ENCODE measurements around the gene PAPLN.

Gene PAPLN

DNA sequence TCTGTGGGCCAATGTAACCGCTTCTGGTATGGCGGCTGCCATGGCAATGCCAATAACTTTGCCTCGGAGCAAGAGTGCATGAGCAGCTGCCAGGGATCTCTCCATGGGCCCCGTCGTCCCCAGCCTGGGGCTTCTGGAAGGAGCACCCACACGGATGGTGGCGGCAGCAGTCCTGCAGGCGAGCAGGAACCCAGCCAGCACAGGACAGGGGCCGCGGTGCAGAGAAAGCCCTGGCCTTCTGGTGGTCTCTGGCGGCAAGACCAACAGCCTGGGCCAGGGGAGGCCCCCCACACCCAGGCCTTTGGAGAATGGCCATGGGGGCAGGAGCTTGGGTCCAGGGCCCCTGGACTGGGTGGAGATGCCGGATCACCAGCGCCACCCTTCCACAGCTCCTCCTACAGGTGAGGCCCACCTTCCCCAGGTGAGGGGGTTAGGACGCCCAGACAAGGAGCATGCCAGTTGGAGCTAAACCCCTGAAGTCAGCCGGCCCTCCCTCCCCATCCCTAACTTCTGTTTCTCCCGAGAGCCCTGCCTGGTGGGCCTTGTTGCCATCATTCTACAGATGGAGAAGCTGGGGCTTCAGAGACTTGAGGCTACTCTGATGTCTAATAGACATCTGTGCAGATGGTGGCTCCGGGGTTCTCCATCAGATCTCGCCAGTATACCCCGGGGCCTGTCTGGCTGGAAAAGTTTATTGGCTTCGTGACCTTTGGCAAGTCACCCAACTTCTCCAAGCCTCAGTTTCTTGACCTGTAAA, 25.3 kb downstream of the PAPLN start:
- no peak for DNase-seq

DNA sequence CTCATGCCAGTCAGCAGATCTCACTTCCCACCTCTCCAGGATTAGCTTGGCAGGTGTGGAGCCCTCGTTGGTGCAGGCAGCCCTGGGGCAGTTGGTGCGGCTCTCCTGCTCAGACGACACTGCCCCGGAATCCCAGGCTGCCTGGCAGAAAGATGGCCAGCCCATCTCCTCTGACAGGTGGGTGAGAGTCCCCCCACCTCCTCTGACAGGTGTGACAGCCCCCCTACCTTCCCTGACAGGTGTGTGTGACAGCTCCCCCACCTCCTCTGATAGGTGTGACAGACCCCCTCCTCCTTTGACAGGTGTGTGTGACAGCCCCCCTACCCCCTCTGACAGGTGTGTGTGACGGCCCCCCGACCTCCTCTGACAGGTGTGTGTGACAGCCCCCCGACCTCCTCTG, 26.3 kb downstream of the PAPLN start:
- DNase-seq, result no peak

DNA sequence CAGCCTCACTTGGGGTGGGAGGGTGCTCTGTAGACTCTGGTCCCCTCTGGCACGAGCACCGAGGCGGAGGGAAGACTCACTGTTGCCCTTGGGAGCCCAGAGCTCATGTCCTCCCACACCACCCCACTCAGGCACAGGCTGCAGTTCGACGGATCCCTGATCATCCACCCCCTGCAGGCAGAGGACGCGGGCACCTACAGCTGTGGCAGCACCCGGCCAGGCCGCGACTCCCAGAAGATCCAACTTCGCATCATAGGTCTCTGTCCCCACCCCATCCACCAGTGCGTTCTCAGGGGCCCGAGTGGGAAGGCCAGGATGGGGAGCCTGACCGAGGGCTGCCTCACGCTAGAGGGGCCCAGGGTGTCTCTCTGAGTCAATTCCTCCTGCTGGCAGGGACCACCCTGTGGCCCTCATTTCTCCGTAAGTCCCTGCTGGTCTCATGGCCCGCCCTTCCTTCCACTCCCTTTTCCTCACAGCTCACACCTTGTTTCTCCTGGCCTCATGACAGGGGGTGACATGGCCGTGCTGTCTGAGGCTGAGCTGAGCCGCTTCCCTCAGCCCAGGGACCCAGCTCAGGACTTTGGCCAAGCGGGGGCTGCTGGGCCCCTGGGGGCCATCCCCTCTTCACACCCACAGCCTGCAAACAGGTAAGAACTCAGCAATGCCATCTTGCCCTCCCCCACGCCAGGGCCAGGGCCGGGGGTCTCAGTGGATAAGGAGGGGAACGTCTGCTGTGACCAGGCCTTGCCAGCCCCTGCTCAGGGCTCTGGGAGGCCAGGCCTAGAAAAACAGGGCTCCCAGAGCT, 27.0 kb downstream of the PAPLN start:
- no peak for DNase-seq

DNA sequence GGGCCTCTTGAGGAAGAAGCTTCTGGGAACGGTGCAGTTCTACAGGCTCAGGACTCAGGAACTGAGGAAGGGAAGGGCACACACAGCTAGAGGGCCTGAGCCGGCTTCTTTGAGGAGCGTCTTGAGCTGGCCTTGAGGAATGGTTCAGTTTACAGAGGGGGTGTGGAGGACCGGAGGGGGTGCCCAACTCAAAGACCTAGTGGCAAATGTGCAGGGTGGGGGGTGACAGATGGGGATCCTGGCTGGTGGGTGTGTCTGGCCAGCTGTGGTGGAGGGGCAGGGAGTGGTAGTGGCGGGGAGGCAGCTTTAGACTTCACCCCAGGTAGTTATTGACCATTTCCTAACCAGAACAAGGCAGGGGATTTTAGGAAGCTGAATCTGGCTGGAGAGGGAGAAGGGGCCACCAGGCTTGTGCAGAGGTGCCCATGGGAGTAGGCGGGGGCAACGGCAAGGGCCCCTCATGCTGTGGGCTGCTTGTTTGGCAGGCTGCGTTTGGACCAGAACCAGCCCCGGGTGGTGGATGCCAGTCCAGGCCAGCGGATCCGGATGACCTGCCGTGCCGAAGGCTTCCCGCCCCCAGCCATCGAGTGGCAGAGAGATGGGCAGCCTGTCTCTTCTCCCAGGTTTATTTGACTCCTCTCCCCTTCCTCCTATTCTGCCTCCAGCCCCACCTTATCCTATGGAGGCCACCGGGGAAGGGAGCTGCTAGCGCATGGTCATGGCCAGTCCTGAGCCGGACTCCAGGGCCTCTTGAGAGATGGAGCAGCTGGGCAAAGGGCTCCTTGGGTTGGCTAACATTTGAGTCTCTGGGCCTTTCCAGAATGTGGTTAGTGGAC, 27.8 kb downstream of the PAPLN start:
- no peak for DNase-seq

GRCh38 chr14:73265721-73266046, 28.4 kb downstream of the PAPLN start:
- no peak for DNase-seq

- DNase-seq, result no peak
Observed at GRCh38 chr14:73266317-73266716, 29.0 kb downstream of the PAPLN start.

GRCh38 chr14:73267474-73267873, 30.2 kb downstream of the PAPLN start:
- no peak for DNase-seq

DNA sequence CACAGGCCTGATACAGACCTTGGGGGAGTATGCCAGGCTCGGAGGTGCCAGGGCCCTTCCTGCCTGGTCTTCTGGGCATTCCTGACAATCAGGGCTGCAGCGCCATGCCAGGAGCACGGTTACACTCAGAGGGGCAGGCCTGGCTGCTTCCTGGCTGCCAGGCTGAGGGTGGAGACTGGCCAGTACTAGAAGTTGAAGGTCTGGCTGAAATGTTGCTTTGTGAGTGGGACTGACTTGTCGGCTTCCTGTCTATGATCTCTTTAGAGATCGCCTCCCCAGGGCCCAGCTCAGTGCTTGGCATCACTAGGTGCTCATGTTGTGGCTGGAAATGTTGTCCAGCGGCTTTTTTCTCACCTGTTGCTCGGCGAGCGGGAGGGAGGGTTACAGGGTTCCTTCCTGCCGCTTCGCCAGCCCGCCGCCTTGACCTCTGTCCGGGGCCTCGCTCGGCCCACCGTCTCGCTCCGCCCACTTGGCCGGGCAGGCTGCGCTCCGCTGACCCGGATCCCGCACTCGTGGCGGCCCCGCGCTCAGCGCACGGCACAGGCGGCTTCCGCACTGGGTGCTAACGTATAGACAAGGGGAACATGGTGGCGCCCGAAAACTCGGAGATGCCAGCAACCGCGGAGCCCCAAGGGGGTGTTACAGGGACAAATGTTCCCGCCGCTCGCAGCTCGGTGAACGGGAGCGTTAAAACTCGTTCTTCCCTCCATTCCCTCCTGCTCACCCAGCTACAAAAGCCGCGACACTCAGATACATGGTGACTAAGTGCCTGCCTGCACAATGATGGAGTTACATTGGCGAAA, 32.6 kb downstream of the PAPLN start:
- DNase-seq, result no peak

DNA sequence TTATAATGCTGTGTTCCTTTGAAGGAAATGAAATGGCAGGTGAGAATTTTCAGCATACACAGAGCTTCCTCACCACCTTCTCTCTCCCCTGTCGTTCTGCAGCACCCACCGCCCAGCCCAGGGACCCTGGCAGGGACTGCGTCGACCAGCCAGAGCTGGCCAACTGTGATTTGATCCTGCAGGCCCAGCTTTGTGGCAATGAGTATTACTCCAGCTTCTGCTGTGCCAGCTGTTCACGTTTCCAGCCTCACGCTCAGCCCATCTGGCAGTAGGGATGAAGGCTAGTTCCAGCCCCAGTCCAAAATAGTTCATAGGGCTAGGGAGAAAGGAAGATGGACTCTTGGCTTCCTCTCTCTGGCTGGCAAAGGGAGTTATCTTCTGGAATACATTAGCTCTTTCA, 35.1 kb downstream of the PAPLN start:
- DNase-seq, result no peak

DNA sequence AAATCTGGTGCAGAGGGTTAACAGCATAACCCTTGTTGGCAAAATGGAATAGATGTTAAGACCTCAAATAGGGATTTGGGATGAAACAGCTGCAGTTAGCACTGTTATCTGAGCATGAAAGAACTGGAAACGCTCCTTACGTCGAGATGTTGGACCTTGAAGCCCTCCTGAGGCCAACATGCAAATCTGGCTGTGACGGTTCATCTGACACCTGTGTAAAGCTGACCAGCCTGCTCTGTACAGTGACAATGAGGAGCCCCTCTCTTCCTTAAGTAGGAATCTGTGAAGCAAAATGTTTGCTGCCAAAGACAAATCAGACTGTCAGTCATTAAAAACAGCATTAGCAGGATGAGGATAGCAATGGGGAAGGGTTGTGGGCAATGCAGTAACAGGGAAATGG, 36.5 kb downstream of the PAPLN start:
- no peak for DNase-seq

DNA sequence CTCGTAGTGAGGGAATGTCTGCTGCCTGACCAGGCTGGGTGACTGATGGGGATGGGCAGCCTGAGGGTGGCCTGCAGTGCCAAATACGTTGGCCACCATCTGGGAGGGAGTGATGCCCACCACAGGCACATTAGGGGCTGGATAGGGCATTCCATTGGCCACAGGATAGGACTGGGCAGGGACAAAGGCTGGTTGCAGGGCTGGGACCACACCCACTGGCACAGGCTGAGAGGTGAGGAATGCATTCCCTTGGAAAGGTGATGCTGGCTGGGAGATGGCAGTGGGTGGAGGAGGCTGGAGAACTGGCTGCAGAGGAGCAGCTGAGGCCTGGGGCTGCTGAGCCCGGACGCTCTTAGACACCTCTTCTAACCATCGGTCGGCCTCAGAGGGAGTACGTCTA, 39.5 kb downstream of the PAPLN start:
- no peak for DNase-seq

DNA sequence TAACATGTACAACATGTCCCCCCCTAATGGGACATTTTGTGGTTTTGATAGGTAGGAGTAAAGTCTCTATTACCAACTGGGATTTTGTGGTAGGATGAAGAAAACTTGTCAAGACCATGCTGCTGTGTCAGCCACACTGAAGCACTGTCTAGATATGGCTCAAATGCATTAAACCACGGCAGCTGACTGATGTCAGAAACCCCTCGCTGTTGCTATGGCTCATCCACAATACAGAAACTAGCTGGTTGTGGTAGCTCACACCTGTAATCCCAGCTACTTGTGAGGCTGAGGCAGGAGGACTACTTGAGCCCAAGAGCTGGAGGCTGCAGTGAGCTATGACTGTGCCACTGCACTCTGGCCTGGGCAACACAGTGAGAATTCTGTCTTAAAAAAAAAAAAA, 40.1 kb downstream of the PAPLN start:
- no peak for DNase-seq

GRCh38 chr14:73280903-73281302, 43.6 kb downstream of the PAPLN start:
- DNase-seq, result no peak

DNA sequence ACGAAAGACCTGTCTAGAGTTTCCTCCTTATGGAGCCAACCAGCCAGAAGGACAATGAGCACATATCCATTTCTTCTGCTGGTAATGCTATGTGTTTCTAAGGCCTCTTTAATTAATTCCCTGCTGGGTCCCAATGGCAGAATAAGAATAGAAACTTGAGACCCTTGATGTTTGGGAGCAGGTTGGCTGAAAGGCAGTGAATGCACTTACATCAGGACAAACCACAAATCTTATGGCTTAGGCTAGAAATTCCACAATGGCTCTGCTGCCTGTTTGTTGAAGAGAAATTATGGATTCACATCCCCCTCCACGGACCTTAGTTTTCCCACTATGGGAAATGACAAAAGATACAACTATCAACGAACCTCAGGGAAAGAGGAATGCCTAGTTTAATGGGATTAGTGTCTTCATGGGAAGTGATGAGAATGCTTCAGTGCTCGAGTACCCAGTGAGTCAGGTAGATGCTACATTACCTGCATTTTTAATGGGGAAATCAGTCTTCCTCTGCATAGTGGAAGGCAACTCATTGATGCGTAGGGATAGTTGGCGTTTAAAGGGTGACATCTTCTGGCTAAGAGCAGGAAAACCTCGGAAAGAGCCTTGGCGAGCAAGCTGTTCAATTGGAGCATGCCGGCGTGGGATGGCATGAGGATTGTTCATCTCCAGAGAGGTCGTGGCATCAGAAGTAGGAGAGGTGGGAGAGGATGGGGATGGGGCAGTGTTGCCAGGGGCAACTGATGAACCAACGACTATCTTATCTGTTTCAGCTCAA, 46.5 kb downstream of the PAPLN start:
- DNase-seq, result no peak

DNA sequence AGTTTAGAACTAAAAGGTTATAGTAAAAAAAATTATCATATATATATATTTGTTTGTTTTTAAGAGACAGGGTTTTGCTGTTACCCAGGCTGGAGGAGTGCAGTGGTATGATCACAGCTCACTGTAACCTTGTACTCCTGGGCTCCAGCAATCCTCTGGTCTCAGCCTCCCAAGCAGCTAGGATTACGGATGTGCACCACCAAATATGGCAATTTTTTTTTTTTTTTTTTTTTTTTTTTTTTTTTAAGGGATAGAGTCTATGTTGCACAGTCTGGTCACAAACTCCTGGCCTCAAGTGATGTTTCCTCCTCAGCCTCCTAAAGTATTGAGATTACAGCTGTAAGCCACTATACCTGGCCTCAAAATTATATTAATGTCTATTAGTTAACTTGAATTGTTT, 48.7 kb downstream of the PAPLN start:
- no peak for DNase-seq

DNA sequence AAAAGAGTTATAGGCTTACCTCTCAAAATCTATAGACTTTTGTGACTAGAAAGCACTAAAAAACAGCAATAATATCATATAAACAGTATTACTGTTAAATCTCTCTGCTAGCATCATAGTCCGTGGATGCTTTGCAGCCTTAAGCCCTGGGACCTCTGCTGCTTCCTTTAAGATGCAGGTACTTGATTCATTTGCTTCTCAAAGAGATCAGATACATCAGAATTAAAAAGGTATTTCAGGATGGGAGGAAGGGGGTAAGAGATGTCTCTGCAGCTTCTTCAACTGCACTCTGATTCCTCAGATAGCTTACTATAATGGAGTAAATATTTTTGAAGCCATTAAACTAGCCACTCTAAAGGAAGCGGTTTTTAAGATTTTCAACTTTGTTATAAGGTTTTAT, 49.3 kb downstream of the PAPLN start:
- no peak for DNase-seq

DNA sequence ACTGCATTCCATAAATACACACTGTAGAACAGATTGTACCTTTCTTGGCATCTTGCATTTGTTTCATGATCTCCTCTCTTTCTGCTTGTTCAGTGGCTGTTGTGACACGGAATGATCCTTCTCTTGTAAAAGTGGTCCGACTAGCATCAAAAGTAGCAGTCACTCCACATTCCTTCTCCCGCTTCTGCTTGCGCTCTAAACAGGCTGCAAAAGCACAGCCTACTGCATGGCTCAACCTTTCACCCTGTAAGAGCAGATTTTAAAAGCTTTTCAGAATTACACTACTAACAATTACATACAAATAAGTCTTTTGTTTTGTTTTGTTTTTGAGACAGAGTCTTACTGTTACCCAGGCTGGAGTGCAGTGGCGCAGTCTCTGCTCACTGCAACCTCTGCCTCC, 49.8 kb downstream of the PAPLN start:
- DNase-seq, result no peak

DNA sequence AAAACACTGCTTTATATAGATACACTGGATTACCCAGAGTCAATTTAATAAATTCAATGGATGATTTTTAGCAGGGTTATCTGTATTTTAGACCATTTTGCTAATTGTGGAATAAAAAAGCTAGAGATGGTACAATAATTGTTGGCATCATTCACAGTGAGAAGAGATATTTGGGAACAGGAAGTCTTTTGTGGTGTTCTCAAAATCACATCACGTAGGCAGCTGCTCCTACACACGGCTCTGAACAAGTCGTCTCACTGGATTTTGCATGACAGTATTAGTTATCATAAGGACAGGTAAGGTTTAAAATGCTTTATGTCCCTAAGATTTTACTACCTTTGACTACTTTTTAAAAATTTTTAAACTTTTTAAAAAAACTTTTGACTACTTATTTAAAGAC, 52.0 kb downstream of the PAPLN start:
- no peak for DNase-seq

DNA sequence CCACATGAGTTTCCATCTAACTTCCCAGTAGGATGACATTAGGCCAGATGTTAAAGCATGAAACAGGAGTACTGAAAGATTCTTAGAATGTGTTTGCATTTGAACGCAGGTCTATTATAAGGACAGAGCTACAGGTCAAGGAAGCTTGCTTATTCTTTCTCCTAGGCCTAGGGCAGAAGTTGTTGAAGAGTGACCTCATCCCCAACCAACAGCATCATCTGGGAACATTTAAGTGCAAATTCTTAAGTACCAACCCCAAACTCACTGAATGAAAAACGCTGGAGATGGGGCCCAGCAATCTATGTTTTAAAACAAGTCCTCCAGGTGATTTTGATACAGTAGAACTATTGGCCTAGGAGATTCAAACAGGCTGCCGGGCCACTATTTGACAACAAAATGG, 52.4 kb downstream of the PAPLN start:
- DNase-seq, result no peak

DNA sequence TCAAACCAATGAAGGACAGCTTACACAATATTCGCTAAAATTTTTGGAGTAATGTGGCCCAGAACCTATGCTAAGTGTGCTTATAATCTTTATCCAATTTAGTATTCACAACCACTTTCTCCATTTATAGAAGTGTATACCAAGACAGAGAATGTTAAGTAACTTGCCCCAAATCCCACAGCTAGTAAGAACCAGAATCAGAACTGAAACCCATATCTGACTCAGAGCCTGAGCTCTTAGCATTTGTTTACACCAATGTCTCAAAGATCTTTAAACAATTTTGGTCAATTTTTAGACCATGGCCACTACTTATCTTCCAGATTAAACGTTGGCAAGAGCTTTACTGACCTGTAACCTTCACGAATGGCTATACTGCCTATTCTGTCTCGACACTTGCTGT, 53.0 kb downstream of the PAPLN start:
- no peak for DNase-seq

DNA sequence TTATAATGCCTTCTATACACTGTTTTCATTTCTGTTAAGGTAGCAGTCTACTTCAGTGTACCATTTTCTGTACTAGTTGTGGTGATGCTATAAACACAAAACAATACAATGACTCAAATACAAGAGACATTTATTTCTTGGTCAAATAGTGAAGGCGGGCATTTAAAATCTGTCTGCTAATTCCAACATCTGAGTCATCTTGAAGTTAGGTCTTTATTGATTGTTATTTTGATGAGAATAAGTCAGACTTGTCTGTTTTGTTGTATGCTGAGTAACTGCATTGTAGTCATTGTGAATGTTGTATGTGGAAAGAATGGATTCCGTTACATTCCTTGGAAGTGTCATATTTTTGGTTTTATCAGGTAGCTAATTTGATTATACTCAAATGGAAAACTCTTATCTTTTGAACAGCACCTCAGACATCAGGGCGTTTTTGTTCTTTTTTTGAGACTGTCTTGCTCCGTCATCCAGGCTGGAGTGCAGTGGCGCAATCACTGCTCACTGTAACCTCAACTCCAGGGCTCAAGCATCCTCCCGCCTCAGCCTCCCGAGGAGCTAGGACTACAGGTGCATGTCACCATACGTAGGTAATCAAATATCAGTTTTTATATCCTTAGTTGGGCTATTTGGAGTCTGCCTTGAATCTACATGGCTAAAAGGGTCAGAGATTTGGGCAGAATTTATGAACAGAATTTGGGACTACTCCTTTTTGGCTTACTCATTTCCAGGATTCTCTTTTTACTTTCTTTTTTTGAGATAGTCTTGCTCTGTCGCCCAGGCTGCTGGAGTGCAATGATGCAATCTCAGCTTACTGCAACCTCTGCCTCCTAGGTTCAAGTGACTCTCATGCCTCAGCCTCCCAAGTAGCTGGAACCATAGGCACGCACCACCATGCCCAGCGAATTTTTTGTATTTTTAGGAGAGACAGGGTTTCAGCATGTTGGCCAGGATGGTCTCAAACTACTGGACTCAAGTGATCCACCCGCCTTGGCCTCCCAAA, 56.8 kb downstream of the PAPLN start:
- DNase-seq, result no peak
